HuH-7.5 (cell line): ENCODE measurements around the gene EZH1.

Experiments used
- DNase-seq: peaks from one replicate; pipeline ENCODE4 v3.0.0; 2011; ENCODE audit warnings: low spot score

Gene EZH1

DNA sequence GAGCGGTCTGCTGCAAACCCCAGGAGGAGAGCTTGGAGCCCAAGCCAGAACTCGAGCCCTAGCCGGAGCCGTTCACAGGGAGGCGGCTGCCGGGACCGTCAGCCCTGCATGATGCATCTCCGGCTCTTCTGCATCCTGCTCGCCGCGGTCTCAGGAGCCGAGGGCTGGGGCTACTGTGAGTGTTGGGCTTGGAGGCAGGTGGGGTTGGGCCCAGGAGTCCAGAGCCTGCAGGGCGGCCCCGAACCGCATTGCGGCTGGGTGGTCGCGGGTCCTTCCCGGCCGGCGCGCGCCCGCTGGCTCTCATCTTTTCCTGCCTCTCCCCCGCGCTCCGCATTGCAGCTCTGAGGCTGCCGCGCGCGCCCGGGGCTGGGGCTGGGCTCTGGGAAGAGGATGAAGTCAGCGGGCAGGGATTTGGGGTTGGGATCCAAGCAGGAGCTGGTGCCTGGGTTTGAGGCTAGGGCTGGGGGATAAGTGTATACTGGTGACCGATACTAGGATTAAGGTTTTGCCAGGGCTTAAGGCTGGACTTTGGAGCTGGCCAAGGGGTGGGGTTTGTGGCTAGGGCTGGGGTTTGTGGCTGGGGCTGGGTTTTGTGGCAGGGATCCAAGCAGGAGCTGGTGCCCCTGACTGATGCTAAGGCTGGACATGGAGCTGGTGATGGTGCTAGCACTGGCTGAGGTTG, 62.0 kb downstream of the EZH1 start:
- peak; percentile 73 for DNase-seq

DNA sequence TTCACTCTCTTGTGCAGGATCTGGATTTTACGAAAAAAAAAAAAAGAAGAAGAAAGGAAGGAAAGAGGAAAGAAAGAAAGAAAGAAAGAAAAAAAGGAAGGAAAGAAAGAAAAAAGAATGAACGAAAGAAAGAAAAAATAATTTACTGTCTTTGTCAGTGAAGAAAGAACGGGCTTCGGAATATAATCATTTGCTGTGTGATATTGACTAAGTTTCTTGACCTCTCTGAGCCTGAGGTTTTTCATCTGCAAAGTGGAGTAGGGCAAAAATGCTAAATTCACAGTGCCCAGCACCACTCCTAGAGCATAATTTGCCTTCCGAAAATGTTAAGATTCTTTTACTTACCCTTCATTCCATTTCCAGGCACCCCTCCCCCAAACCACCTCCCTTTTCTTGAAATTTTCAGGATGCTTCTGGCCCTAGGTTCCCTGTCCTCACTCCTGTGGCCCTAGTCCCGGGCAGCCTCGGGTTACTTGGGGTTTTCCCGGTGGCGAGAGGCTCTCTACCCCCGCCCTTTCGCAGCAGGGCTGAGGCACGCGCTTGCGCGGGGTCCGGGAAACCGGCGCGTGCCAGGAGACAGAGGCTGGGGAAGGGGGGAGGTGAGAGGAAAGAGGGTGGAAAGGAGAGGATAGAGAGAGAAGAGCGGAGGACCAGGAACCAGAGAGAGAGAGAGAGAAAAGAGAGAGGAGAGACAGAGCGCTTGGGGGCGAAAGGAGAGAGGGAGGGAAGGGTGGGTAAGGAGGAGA, 62.7 kb downstream of the EZH1 start, which contains the start of gene CNTNAP1:
Gene CNTNAP1 (plus strand): TSS at position 556 of the 746 bp plus-strand sequence. CDS start 299 bp downstream, outside the sequence.
- peak; percentile 90 for DNase-seq

DNA sequence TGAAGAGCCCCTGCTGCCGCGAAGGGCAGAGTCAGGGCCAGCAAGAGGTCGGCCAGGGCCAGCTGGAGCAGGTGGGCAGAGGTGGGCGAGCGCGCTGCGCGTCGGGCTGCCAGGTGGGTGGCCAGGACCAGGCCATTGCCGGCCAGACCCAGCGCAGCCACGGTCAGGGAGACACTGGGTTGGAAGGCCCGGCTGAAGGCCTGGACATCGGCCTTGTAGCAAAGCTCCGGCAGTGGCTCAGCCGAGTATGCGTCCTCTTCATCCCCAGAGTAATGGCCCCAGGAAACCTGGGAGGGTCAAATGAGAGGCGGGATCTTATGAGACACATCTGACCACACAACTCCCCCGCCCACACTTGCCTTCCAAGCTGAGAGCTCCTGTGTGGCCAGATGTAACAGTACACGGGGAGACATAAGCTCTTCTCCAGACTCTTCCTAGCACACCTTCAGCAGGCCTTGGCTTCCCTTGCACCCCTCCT, 64.5 kb downstream of the EZH1 start:
- DNase-seq = no peak

DNA sequence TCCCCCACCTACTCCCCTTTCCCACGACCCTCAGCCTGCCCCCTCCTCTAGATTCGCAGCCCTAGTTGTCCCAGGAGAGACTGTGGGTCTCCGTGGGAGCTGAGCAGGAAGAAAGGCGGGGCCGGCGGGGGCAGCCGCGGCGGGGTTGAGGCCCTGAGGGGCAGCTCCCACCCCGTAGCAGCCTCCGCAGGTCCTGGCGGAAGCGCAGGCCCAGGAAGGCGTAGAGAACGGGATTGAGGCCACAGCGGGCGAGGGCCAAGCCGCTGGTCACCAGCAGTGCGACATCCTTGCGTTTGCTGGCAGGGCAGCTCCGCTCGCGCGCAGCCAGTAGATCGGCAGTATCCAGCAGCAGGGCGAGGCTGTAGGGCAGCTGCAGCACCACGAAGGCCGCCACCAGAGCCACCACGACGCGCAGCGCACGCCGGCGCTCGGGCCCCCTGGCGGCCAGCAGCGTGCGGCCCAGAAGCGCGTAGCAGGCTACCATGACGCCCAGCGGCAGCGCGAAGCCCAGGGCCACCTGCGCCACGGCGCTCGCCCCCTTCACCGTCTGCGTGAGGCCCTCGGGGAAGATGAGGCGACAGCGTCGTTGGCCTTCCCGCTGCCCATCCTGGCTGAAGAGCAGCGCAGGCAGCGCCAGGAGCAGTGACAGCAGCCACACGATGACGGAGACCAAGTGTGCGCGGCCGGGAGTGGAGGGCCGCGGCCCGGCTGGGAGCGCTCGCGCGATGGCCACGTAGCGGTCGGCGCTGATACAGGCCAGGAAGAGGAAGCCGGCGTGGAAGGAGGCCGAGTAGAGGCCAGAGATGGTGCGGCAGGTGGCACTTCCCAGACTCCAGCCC, 65.1 kb downstream of the EZH1 start:
- peak; percentile 90 for DNase-seq

- peak; percentile 77 for DNase-seq
These were observed 65.8 kb downstream of the EZH1 start for GRCh38 chr17:42678951-42679491.

DNA sequence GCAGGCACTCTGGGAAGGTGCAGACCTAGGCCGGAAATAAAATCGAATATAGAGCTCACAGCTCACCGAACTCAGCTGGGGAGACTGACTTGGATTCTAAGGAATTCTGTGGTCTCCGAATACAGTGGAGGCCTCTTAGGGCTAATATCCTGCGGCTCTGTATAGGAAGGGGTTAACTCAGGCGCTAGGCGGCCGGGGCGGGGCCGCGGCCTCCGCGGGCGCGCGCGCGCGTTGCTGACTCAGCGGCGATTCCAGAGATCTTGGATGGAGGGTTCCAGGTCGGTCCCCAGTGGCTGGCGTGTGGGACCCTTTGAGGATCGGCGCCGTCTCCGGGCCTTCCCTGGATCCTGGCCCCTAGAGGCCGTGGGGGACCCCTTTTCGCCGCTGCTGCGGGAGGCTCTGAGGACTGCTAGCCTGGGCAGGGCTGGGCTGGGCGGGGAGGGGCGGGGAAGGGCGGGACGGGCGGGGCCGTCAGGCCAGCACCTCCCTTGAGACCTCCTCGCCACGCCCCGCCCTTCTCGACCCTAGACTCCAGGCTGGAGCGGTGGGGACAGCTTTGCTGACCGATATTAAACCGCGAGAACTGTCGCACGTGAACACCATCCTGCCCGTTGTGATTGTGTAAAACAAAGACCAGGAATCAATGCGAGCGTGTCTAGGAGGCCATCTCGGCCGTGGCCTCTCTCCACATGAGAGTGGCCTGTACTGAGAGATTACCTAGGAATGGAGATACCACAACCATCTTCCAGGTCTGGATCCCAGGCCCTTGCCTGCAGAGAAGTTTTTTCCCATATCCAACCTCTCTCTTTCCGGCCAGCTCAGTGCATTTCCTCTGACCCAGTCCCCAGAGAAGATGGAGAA, 66.7 kb downstream of the EZH1 start:
- peak; percentile 98 for DNase-seq

DNA sequence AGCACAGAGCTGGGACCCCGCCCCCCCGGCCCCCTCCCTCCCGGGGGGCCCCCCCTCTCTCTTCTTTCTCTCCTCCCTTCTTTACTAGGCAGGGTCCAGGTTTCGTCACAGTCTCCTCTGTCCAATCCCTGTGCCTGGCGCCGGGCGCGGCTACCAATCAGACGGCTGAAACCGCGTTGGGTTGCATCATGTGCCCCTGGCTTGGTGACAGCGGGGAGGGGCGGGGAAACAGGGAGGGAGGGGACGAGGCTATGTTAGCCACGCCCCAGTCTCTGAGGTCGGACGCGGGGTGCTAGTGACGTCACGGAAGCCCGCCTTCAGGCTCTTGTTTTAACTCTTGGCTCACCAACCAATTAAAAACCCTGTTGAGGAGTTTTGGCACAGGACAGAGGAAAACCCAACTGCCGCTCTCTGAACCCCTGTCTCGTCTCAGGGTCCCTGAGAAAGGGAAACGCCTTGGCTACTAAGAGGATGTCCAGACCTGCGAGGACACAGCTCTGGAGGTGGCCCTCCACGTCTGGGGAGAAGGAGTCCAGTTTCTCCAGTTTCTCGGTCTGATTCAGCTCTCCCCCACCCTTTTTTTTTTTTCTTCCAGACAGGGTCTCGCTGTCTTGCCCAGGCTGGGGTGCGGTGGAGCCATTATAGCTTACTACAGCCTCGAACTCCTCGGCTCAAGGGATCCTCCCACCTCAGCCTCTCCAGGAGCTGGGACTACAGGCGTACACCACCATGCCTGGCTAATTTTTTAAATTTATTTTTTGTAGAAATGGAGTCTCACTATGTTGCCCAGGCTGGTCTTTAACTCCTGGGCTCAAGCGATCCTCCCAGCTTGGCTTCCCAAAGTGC, 67.6 kb downstream of the EZH1 start:
- peak; percentile 99 for DNase-seq

DNA sequence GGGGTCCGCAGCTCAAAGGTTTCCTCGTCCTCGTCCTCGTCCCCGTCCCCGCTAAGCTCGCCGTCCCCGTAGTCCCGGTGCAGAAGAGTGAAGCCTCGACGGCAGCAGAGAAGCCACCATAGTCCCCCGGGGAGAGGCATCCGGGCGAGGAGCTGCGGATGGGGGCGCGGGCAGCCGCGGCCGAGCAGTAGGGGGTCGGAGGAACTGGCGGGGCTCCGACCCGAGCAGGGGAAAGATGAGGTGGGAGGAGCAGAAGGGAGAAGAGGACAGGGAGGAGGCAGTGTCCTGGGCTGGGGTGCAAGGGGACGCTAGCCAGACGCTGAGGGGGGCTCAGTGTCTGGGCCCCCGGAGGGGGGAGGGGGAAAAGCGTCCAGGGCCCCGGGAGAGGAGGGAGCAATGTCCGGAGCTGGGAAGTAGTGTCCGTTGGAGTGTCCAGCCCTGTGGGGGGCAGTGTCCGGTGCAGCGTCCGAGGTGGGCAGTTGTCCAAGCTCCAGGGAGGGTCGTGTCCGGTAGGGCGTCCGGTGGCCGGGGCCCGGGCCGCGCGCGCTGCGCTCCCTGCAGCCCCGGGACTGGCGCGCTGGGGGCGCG, 68.3 kb downstream of the EZH1 start, which contains the start of gene PLEKHH3:
Gene PLEKHH3 (minus strand): TSS at position 571 of the 588 bp plus-strand sequence. CDS start 431 bp downstream, at position 140.
- no peak for DNase-seq

GRCh38 chr17:42675965-42676423, 68.8 kb downstream of the EZH1 start:
- DNase-seq = peak; percentile 67

DNA sequence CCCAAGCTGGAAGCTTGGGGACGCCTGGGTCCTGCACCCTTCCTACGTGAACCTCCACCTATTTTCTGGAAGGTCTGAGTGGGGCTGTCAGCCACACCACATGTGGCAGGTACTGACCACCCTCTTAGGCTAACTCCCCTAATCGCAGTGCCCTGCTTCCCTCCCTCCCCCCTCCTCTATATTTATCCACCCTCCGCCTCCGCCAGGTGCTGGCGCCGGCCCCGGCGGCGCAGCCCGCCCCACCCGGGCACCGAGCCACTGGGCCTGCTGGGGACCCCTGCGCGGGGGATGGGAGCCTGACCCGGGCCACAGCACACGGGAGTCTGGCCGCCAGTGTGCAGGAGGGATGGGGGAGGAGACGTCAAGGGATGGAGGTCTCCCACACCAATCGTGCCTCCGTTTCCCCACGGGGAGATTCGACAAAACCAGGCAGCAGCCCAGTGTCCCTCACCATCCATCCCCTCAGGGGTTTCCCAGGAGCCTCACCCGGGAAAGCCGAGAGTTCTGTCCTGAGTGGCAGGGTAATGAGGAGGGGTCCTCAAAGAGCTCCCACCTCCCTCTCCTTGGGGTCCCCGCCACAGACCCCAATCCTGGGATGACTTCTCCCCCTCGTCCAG, 69.4 kb downstream of the EZH1 start:
- DNase-seq = no peak

- DNase-seq = no peak
These were observed 70.0 kb downstream of the EZH1 start for GRCh38 chr17:42674755-42675347.

- peak; percentile 83 for DNase-seq
These were observed 70.7 kb downstream of the EZH1 start for GRCh38 chr17:42673885-42674754.

DNA sequence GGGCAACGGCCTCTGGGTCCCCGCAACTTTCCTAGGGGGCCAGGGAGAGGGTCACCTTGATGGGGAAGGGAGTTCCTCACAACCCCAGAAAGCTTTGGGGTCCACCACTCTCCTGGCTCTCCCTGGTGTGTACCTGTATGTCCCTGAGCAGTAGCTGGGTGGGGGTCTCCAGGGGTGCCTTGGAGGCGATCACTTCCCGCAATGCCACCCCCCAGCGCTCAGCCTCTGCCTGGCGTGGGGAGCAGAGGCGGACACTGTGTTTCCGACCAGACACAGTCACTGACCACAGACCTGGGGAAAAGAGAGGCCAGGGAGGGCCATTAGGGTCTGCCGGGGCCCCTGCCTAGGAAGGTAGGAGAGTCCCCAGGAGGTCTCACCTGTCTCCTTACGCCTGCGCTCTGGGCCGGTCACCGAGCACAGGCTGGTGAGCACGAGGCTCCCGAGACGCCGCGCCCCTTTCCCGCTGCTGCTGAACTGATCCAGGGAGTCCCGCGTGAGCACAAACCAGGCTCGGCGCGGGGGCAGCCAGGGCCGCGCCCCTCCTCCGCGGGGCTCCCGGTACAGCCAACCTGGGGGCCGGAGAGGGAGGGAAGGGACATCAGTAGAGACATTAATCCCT, 71.5 kb downstream of the EZH1 start:
- DNase-seq = no peak

DNA sequence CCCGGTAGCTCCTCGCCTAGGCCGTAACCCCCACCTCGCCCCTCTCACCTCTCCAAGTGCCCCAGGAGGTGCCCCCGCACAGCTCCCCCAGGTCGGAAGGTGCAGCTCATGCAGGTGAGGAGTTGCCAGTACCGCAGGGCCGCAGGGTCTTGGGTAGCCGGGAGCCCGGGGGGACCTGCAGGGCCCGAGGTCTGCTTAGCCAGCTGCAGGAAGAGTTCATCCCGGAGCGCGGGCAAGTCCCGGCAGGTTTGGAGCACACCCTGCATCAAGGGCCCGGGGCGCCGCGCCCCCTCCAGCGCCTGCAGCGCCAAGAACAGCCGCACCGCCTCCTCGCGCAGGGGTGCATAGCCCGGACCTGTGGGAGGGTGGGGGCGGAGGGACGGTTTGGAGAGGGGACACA, 72.8 kb downstream of the EZH1 start:
- DNase-seq = no peak

DNA sequence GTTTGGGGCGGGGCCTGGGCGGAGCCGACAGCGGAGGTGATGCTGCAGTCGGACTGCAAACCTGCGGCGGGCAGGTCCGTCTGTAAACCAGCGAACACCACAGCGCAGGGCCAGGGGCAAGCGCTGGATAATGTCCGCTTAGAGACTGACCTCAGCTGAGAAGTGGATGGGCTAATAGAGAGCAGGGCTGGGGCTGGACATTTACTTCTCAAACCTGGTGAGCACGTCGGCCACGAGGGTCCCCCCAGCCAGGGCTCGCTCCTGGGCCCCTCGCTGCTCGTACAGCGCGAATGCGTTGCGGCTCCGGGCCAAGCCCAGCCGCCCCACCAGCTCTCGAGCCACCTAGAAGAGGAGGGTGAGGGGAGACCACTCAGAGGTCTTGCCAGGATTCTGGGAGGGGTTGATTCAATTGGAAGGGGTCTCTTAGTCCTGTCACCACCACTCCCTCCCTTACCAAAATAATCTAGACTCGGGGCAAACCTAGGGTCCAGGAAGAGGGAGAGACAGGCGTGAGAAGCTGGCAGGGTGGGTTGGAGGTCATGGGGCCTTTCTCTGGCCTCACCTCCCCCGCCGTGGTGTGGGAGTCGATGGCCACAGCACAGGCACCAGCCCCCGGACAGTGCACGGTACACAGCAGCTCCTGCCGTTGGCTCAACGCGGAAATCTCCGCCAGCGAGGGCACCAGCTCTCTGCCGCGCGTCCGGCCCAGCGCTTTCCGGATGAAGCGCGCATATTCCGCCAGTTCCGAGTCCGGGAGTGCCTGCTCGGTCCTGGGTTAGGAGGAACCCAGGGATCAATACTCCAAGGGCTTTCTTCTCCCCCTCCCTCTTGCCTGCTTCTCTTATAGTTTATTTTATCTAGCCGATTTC, 73.8 kb downstream of the EZH1 start:
- DNase-seq = no peak
